ENCODE results near the gene NKIRAS1. TPM values are rescaled to one million over a fixed set of nuclear protein-coding genes. Genes with fewer than 3 reads are reported as not detected.
"Not testable (repeated sequence)": the region's sequence is repeated elsewhere in the genome, so short reads cannot be mapped to it uniquely, and the experiment has no call there.

Gene NKIRAS1
- total RNA-seq, 4 donors from 2014 or later, result 6.7 to 9.5 (median 9.0) TPM

DNA sequence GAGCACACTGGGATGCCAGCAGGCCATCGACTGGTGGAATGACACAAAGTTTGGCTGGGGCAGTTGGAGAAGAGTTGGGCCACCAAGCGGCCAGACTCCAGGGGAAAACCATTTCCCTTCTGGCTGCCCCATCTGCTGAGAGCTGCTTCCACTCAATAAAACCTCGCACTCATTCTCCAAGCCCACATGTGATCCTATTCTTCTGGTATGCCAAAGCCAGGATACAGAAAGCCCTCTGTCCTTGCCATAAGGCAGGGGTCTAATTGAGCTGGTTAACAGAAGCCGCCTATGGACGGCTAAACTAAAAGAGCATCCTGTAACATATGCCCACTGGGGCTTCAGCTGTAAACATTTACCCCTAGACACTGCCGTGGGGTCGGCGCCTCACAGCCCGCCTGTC, 55.1 kb downstream of the NKIRAS1 start:
- Histone ChIP-seq H3K4me3 (no peak overlapping the region), H3K36me3 (peaks cover 8% of the 10 kb centered on the region), H3K27ac (no peak overlapping the region), H3K9me3 (no peaks in the 10 kb centered on the region), H3K4me1 (peaks cover 44% of the 10 kb centered on the region), H3K27me3 (no peaks in the 10 kb centered on the region)
- WGBS, result 92% methylated on average over 9 of the region's 9 CpGs
- no peak for TF ChIP-seq EP300 (IDR thresholded peaks at IDR 0.05)
- TF ChIP-seq, protein P1, sequence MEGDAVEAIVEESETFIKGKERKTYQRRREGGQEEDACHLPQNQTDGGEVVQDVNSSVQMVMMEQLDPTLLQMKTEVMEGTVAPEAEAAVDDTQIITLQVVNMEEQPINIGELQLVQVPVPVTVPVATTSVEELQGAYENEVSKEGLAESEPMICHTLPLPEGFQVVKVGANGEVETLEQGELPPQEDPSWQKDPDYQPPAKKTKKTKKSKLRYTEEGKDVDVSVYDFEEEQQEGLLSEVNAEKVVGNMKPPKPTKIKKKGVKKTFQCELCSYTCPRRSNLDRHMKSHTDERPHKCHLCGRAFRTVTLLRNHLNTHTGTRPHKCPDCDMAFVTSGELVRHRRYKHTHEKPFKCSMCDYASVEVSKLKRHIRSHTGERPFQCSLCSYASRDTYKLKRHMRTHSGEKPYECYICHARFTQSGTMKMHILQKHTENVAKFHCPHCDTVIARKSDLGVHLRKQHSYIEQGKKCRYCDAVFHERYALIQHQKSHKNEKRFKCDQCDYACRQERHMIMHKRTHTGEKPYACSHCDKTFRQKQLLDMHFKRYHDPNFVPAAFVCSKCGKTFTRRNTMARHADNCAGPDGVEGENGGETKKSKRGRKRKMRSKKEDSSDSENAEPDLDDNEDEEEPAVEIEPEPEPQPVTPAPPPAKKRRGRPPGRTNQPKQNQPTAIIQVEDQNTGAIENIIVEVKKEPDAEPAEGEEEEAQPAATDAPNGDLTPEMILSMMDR (IDR thresholded peaks at IDR 0.05), result no peak
- TF ChIP-seq POLR2AphosphoS5 (IDR thresholded peaks at IDR 0.05), result no peak
- no peak for TF ChIP-seq POLR2A (IDR thresholded peaks at IDR 0.05)
- DNase-seq (ENCODE audit: low spot score in 2 of 2), result no peak

DNA sequence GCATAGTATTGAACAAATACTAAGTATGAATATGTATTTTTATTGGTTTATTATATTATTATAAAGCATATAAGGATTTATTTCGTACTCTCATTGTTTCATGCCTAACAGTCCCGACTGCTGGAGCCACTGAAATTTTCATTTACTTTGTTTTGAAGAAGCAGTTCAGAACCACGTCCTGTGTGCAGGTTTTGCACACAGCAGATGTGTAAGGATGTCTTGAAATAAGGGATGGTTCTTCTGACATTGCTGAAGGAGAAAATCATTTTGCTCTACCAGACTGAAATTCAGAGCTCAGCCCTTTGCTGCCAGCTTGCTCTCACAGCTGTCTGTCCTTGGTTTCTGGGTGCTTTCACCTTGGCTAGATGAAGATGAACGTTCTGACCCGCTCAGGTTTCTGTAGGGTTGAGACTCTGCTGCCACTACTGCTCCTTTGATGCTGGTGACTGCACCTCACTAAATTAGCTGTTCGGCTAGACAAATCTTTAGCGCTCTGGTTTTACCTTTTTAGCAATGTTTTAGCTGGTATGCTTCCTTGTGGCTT, 56.9 kb downstream of the NKIRAS1 start:
- no peak overlapping the region for H3K27ac ChIP-seq
- peaks cover 36% of the 10 kb centered on the region for H3K4me1 ChIP-seq
- TF ChIP-seq EP300 (IDR thresholded peaks at IDR 0.05) (no peak), POLR2AphosphoS5 (IDR thresholded peaks at IDR 0.05) (no peak), POLR2A (IDR thresholded peaks at IDR 0.05) (no peak)
- TF ChIP-seq, protein P1 (IDR thresholded peaks at IDR 0.05), result no peak
- no peak overlapping the region for H3K4me3 ChIP-seq
- peaks cover 8% of the 10 kb centered on the region for H3K36me3 ChIP-seq
- no peak for DNase-seq (ENCODE audit: low spot score in 2 of 2)
- WGBS, result 91% methylated on average over 7 of the region's 7 CpGs
- no peaks in the 10 kb centered on the region for H3K9me3 ChIP-seq
- H3K27me3 ChIP-seq, result no peaks in the 10 kb centered on the region

DNA sequence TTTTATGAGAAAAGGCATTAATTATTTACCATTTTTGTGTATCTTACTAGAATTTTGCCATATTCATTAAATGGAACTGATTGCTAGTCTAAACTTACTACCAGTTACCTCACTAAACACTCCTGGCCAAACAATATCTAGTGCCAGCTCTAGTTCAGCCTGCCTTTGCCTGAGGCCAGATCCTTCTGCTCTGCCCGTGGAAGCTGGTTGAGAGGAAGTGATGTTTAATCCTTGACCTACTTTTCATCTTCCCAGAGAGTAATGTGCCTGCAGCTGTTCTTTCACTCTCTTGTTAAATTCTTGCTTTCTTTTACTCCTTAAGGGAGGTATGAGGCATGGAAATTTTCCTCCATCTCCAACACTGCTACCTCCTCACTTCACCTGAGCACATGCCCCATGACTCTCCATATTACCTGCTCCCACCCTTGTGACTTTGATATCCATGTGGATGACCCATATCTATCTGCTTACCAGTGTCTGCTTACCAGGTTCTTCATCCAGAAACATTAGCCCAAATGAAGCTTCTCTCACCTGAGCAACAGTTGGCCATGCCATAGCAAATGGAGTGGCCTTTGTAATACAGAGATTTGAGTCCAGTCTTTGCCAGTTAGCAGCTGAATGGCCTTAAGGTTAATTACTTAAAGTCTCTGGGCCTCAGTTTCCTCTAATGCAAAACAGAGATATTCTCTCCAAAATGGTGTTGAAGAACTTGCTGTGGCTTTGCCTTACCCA, 57.6 kb downstream of the NKIRAS1 start:
- WGBS, result 10% methylated on average over 1 of the region's 1 CpG
- Histone ChIP-seq H3K4me3 (no peak overlapping the region), H3K4me1 (peaks cover 36% of the 10 kb centered on the region), H3K36me3 (peaks cover 8% of the 10 kb centered on the region), H3K9me3 (no peaks in the 10 kb centered on the region), H3K27me3 (no peaks in the 10 kb centered on the region), H3K27ac (no peak overlapping the region)
- TF ChIP-seq, protein P1 (IDR thresholded peaks at IDR 0.05), result no peak
- TF ChIP-seq EP300 (IDR thresholded peaks at IDR 0.05) (no peak), POLR2AphosphoS5 (IDR thresholded peaks at IDR 0.05) (no peak), POLR2A (IDR thresholded peaks at IDR 0.05) (no peak)
- no peak for DNase-seq (ENCODE audit: low spot score in 2 of 2)

DNA sequence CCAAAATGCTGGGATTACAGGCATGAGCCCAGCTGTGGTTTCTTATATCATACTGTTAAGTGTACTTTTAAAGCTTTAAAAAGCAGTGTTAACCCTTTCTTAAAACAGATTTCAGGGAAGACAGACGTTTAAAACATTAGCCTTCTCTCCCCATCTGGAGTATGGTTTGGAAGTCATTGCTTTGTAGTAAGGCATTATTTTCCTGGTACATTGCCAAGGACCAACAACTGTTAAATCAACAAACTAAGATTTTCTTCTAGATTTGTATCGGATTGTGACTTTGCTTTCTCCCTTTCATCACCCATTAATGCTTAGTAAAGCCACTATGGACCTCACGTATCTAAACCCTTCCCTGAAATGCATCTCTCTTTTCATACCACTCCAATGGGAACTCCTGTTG, 60.5 kb downstream of the NKIRAS1 start:
- TF ChIP-seq POLR2AphosphoS5 (IDR thresholded peaks at IDR 0.05) (no peak), EP300 (IDR thresholded peaks at IDR 0.05) (no peak), POLR2A (IDR thresholded peaks at IDR 0.05) (no peak)
- TF ChIP-seq, protein P1 (IDR thresholded peaks at IDR 0.05), result no peak
- 75% methylated on average over 3 of the region's 3 CpGs for WGBS
- Histone ChIP-seq H3K27ac (no peak overlapping the region), H3K9me3 (no peaks in the 10 kb centered on the region), H3K4me1 (peaks cover 39% of the 10 kb centered on the region), H3K36me3 (no peaks in the 10 kb centered on the region), H3K27me3 (no peaks in the 10 kb centered on the region), H3K4me3 (no peak overlapping the region)
- no peak for DNase-seq (ENCODE audit: low spot score in 2 of 2)

DNA sequence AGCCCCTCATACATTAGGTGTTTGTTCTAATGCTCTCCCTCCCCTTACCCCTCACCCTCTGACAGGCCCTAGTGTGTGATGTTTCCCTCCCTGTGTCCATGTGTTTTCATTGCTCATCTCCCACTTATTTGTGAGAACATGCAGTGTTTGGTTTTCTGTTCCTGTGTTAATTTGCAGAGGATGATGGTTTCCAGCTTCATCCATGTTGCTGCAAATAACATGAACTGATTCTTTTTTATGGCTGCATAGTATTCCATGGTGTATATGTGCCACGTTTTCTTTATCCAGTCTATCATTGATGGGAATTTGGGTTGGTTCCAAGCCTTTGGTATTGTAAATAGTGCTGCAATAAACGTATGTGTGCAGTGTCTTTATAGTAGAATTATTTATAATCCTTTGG, 67.3 kb downstream of the NKIRAS1 start:
- DNase-seq (ENCODE audit: low spot score in 2 of 2); H3K36me3 ChIP-seq; H3K4me1 ChIP-seq; H3K9me3 ChIP-seq; H3K4me3 ChIP-seq; H3K27ac ChIP-seq; H3K27me3 ChIP-seq: not testable (repeated sequence)
- 65% methylated on average over 2 of the region's 2 CpGs for WGBS

All from suprapubic skin (tissue), 4 donors.